H1 (cell line): ENCODE measurements around the gene OXNAD1. TPM values are rescaled to one million over a fixed set of nuclear protein-coding genes. Genes with fewer than 3 reads are reported as not detected.

Experiments
- CHD1 ChIP-seq: IDR thresholded peaks from 2 replicates; pipeline ENCODE4 v1.6.1; 2012; ENCODE audit warnings: low read depth, low read length, improper control_type of control experiment
- KDM4A ChIP-seq: IDR thresholded peaks from one replicate; pipeline ENCODE4 v1.7.1; 2012; ENCODE audit warnings: low read depth, mild to moderate bottlenecking, moderate library complexity, low read length, inconsistent platforms; ENCODE audit not compliant: severe bottlenecking
- POLR2AphosphoS5 ChIP-seq: IDR thresholded peaks from 2 replicates; pipeline ENCODE4 v1.6.1; 2011; ENCODE audit warnings: low read depth, low read length
- RAD21 ChIP-seq, 2 experiments: IDR thresholded peaks in 1 of 2; conservative IDR thresholded peaks in 1 of 2; 2 replicates each; pipeline ENCODE4 v1.6.1; 2011; ENCODE audit warnings: low read depth in 2 of 2, low read length in 2 of 2, improper control_type of control experiment in 1 of 2, inconsistent platforms in 1 of 2, mild to moderate bottlenecking in 1 of 2, moderate library complexity in 1 of 2
- RBBP5 ChIP-seq: IDR thresholded peaks from 2 replicates; pipeline ENCODE4 v1.7.1; 2012; ENCODE audit warnings: low read depth, mild to moderate bottlenecking, inconsistent platforms, low read length, moderate library complexity, borderline replicate concordance
- SIN3A ChIP-seq, 2 experiments: IDR thresholded peaks in 1 of 2; conservative IDR thresholded peaks in 1 of 2; 2 replicates each; pipeline ENCODE4 v1.6.1; 2011 to 2012; ENCODE audit warnings: low read length in 2 of 2, improper control_type of control experiment in 1 of 2, low read depth in 1 of 2, mild to moderate bottlenecking in 1 of 2
- SIRT6 ChIP-seq: IDR thresholded peaks from one replicate; pipeline ENCODE4 v1.7.1; 2012; ENCODE audit warnings: low read length, inconsistent platforms
- TAF1 ChIP-seq: IDR thresholded peaks from 2 replicates; pipeline ENCODE4 v1.6.1; 2011; ENCODE audit warnings: mild to moderate bottlenecking, low read depth, low read length
- polyA plus RNA-seq, 7 experiments: library from polyadenylated mRNA; depleted of rRNA in 3 of 7; stranded (reverse) in 5 of 7; unstranded in 2 of 7; fragments of >200 nt in 5 of 7; fragments of 200-250 nt in 2 of 7; gene quantifications; 1 replicate in 5 of 7; 2 replicates in 1 of 7; 4 replicates in 1 of 7; pipeline versions ENCODE4 v1.2.1 to v1.2.3, GENCODE V29; 2011 to 2013; ENCODE audit warnings: missing spikeins in 2 of 7, mixed read lengths in 2 of 7
- total RNA-seq: library from RNA; stranded (reverse); fragmentation: NEBNext Ultra II Directional; extraction: Animal tissue kit (Norgen Biotek cat#: 25700); gene quantifications from 2 replicates; pipeline ENCODE4 v1.2.1, GENCODE V29; 2021
- TF ChIP-seq, protein P1 (sequence below): fragments of 300-600 bp; sonication (generic); IDR thresholded peaks from 2 replicates; pipeline ENCODE4 v1.7.1; 2012; ENCODE audit warnings: low read length, moderate library complexity, mild to moderate bottlenecking, inconsistent platforms; ENCODE audit not compliant: insufficient replicate concordance

OXNAD1 gene
- total and polyA plus RNA-seq, 2 of the 8 experiments (the other 6 are each of a cell fraction or from before 2014, with no cell fraction given), result 14.9 to 24.8 TPM

DNA sequence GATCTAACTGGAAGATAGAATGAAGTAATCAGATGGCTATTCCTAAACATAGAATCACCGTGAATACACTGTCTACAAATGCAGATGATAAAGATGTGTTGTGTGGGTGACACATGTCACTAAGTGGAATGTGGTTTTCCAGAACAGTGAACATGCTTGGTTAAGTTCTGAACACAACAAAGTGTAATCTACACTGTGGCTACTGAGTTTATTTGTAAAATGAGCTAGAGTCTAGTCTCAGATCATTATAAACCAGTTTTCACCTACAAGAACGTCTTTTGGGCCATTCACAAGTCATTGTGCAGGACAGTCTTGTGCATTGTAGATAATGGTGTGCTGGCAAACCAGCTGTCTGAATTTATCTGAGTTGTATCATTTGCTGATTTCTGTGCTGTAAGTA, 35.3 kb downstream of the OXNAD1 start (continued):
- TF ChIP-seq, protein P1, sequence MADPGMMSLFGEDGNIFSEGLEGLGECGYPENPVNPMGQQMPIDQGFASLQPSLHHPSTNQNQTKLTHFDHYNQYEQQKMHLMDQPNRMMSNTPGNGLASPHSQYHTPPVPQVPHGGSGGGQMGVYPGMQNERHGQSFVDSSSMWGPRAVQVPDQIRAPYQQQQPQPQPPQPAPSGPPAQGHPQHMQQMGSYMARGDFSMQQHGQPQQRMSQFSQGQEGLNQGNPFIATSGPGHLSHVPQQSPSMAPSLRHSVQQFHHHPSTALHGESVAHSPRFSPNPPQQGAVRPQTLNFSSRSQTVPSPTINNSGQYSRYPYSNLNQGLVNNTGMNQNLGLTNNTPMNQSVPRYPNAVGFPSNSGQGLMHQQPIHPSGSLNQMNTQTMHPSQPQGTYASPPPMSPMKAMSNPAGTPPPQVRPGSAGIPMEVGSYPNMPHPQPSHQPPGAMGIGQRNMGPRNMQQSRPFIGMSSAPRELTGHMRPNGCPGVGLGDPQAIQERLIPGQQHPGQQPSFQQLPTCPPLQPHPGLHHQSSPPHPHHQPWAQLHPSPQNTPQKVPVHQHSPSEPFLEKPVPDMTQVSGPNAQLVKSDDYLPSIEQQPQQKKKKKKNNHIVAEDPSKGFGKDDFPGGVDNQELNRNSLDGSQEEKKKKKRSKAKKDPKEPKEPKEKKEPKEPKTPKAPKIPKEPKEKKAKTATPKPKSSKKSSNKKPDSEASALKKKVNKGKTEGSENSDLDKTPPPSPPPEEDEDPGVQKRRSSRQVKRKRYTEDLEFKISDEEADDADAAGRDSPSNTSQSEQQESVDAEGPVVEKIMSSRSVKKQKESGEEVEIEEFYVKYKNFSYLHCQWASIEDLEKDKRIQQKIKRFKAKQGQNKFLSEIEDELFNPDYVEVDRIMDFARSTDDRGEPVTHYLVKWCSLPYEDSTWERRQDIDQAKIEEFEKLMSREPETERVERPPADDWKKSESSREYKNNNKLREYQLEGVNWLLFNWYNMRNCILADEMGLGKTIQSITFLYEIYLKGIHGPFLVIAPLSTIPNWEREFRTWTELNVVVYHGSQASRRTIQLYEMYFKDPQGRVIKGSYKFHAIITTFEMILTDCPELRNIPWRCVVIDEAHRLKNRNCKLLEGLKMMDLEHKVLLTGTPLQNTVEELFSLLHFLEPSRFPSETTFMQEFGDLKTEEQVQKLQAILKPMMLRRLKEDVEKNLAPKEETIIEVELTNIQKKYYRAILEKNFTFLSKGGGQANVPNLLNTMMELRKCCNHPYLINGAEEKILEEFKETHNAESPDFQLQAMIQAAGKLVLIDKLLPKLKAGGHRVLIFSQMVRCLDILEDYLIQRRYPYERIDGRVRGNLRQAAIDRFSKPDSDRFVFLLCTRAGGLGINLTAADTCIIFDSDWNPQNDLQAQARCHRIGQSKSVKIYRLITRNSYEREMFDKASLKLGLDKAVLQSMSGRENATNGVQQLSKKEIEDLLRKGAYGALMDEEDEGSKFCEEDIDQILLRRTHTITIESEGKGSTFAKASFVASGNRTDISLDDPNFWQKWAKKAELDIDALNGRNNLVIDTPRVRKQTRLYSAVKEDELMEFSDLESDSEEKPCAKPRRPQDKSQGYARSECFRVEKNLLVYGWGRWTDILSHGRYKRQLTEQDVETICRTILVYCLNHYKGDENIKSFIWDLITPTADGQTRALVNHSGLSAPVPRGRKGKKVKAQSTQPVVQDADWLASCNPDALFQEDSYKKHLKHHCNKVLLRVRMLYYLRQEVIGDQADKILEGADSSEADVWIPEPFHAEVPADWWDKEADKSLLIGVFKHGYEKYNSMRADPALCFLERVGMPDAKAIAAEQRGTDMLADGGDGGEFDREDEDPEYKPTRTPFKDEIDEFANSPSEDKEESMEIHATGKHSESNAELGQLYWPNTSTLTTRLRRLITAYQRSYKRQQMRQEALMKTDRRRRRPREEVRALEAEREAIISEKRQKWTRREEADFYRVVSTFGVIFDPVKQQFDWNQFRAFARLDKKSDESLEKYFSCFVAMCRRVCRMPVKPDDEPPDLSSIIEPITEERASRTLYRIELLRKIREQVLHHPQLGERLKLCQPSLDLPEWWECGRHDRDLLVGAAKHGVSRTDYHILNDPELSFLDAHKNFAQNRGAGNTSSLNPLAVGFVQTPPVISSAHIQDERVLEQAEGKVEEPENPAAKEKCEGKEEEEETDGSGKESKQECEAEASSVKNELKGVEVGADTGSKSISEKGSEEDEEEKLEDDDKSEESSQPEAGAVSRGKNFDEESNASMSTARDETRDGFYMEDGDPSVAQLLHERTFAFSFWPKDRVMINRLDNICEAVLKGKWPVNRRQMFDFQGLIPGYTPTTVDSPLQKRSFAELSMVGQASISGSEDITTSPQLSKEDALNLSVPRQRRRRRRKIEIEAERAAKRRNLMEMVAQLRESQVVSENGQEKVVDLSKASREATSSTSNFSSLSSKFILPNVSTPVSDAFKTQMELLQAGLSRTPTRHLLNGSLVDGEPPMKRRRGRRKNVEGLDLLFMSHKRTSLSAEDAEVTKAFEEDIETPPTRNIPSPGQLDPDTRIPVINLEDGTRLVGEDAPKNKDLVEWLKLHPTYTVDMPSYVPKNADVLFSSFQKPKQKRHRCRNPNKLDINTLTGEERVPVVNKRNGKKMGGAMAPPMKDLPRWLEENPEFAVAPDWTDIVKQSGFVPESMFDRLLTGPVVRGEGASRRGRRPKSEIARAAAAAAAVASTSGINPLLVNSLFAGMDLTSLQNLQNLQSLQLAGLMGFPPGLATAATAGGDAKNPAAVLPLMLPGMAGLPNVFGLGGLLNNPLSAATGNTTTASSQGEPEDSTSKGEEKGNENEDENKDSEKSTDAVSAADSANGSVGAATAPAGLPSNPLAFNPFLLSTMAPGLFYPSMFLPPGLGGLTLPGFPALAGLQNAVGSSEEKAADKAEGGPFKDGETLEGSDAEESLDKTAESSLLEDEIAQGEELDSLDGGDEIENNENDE, result no peak
- TF ChIP-seq RBBP5, result no peak
- TF ChIP-seq SIN3A (conservative IDR thresholded peaks at IDR 0.05 in 1 of 2, IDR thresholded peaks at IDR 0.05 in 1 of 2; ENCODE audit: low read depth in 1 of 2, low read length in 2 of 2), result no peak
- TF ChIP-seq KDM4A, result no peak
- no peak for TF ChIP-seq RAD21 (IDR thresholded peaks at IDR 0.05 in 1 of 2, conservative IDR thresholded peaks at IDR 0.05 in 1 of 2; ENCODE audit: low read depth in 2 of 2, low read length in 2 of 2)
- TF ChIP-seq POLR2AphosphoS5, result no peak
- no peak for TF ChIP-seq SIRT6
- TF ChIP-seq CHD1, result no peak
- no peak for TF ChIP-seq TAF1
